Measurements from ENCODE around the gene ST6GAL2.

ST6GAL2 gene

GRCh38 chr2:106864051-106864450, 21.9 kb downstream of the ST6GAL2 start:
- no peak for DNase-seq (ENCODE audit: extremely low read depth in 1 of 2, low read depth in 1 of 2)

- DNase-seq (ENCODE audit: extremely low read depth in 1 of 2, low read depth in 1 of 2) = no peak
Measured at GRCh38 chr2:106863387-106863786, 22.6 kb downstream of the ST6GAL2 start.

- no peak for DNase-seq (ENCODE audit: extremely low read depth in 1 of 2, low read depth in 1 of 2)
Measured at GRCh38 chr2:106859498-106859897, 26.5 kb downstream of the ST6GAL2 start.

GRCh38 chr2:106858810-106859209, 27.2 kb downstream of the ST6GAL2 start:
- DNase-seq (ENCODE audit: extremely low read depth in 1 of 2, low read depth in 1 of 2) = no peak

GRCh38 chr2:106857882-106858478, 28.0 kb downstream of the ST6GAL2 start:
- no peak for DNase-seq (ENCODE audit: extremely low read depth in 1 of 2, low read depth in 1 of 2)

- no peak for DNase-seq (ENCODE audit: extremely low read depth in 1 of 2, low read depth in 1 of 2)
Measured at GRCh38 chr2:106853631-106854030, 32.3 kb downstream of the ST6GAL2 start.

- no peak for DNase-seq (ENCODE audit: extremely low read depth in 1 of 2, low read depth in 1 of 2)
Measured at GRCh38 chr2:106851881-106852501, 34.0 kb downstream of the ST6GAL2 start.

- DNase-seq (ENCODE audit: extremely low read depth in 1 of 2, low read depth in 1 of 2) = no peak
Measured at GRCh38 chr2:106851087-106851874, 34.7 kb downstream of the ST6GAL2 start.

- no peak for DNase-seq (ENCODE audit: extremely low read depth in 1 of 2, low read depth in 1 of 2)
Measured at GRCh38 chr2:106849253-106849652, 36.7 kb downstream of the ST6GAL2 start.

- no peak for DNase-seq (ENCODE audit: extremely low read depth in 1 of 2, low read depth in 1 of 2)
Measured at GRCh38 chr2:106847366-106847765, 38.6 kb downstream of the ST6GAL2 start.

GRCh38 chr2:106845716-106846115, 40.3 kb downstream of the ST6GAL2 start:
- DNase-seq (ENCODE audit: extremely low read depth in 1 of 2, low read depth in 1 of 2) = no peak

- DNase-seq (ENCODE audit: extremely low read depth in 1 of 2, low read depth in 1 of 2) = no peak
Measured at GRCh38 chr2:106843910-106844250, 42.1 kb downstream of the ST6GAL2 start.

GRCh38 chr2:106843001-106843909, 42.7 kb downstream of the ST6GAL2 start:
- DNase-seq (ENCODE audit: extremely low read depth in 1 of 2, low read depth in 1 of 2) = no peak

GRCh38 chr2:106841886-106842645, 43.9 kb downstream of the ST6GAL2 start:
- no peak for DNase-seq (ENCODE audit: extremely low read depth in 1 of 2, low read depth in 1 of 2)

- DNase-seq (ENCODE audit: extremely low read depth in 1 of 2, low read depth in 1 of 2) = no peak
Measured at GRCh38 chr2:106840818-106841217, 45.1 kb downstream of the ST6GAL2 start.

GRCh38 chr2:106839849-106840595, 45.9 kb downstream of the ST6GAL2 start:
- DNase-seq (ENCODE audit: extremely low read depth in 1 of 2, low read depth in 1 of 2) = no peak

- no peak for DNase-seq (ENCODE audit: extremely low read depth in 1 of 2, low read depth in 1 of 2)
Measured at GRCh38 chr2:106833256-106833655, 52.7 kb downstream of the ST6GAL2 start.

GRCh38 chr2:106831816-106832569, 54.0 kb downstream of the ST6GAL2 start:
- DNase-seq (ENCODE audit: extremely low read depth in 1 of 2, low read depth in 1 of 2) = no peak

- no peak for DNase-seq (ENCODE audit: extremely low read depth in 1 of 2, low read depth in 1 of 2)
Measured at GRCh38 chr2:106831241-106831640, 54.7 kb downstream of the ST6GAL2 start.
